Stimulated activated memory B cell treated with anti-CD40 and anti-IgM and Interleukin-4, amounts not matched to agents 10 μg/mL and 1 μg/mL and 100 μg/mL, for 72 hours (primary cell): ENCODE measurements around the gene ROS1.
"Not testable (repeated sequence)": the region's sequence is repeated elsewhere in the genome, so short reads cannot be mapped to it uniquely, and the experiment has no call there.

Experiments
- ATAC-seq: fragments of 150-1000 bp; cut with Tn5 transposase; 2 replicates; pipeline ENCODE4 v1.10.0; 2021
- H3K27ac Mint-ChIP-seq: one replicate; pipeline ENCODE4 v1.8.0; 2022; ENCODE audit warnings: mild to moderate bottlenecking, mixed read lengths
- H3K27me3 Mint-ChIP-seq: one replicate; pipeline ENCODE4 v1.8.0; 2022; ENCODE audit warnings: mixed read lengths
- H3K36me3 Mint-ChIP-seq: one replicate; pipeline ENCODE4 v1.8.0; 2022; ENCODE audit warnings: mixed read lengths
- H3K4me1 Mint-ChIP-seq: one replicate; pipeline ENCODE4 v1.8.0; 2022; ENCODE audit warnings: mixed read lengths
- H3K4me3 Mint-ChIP-seq: one replicate; pipeline ENCODE4 v1.8.0; 2022; ENCODE audit warnings: mild to moderate bottlenecking, moderate library complexity, mixed read lengths
- H3K9me3 Mint-ChIP-seq: one replicate; pipeline ENCODE4 v1.8.0; 2022; ENCODE audit warnings: mixed read lengths

Gene ROS1

DNA sequence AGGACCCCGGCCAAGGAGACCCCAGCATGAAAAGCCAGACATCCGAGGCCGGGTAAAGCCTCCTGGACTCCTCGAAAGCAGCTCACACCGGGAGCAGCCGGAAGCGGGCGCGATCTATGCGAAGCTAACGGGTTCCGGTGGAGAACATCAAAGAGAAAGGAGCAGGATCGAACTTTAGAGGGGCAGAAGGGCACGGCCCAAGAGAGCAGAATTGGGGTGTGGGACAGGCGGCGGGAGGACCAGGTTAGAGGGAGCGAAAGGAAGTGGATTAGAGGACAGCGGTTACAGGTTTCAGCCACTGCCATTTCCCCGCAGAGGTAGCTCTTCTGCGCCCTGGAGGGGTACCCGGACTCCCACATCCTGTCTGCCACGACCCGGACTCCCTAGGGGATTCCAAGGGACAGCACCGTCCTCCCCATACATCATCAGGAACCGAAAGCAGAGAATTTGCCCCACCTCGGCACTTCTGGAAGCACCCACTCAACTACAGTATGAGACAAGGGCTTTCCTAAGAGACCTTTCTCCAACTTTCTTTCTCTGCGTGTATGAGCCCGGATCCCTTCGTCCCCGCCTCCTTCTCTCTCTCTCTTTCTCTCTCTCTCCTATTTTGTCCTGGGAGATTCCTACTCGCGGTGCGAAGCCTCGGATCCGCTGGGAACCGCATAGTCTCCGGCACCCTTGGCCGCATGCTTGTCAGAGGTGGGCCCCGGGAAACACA lies 160.9 kb downstream of the ROS1 start:
- H3K4me3 Mint-ChIP-seq = peak overlapping the region; percentile 50

GRCh38 chr6:117264369-117264691 lies 161.4 kb downstream of the ROS1 start:
- H3K4me1 Mint-ChIP-seq = peaks cover 16% of the 10 kb centered on the region
- peaks cover 68% of the 10 kb centered on the region for H3K27me3 Mint-ChIP-seq
- no peaks in the 10 kb centered on the region for H3K9me3 Mint-ChIP-seq
- no peak for ATAC-seq
- no peaks in the 10 kb centered on the region for H3K36me3 Mint-ChIP-seq
- H3K27ac Mint-ChIP-seq = no peak overlapping the region
- H3K4me3 Mint-ChIP-seq = peak overlapping the region; percentile 50

More for the DNA sequence above, 160.9 kb downstream of the ROS1 start:
- Mint-ChIP-seq H3K9me3 (no peaks in the 10 kb centered on the region), H3K36me3 (no peaks in the 10 kb centered on the region), H3K4me1 (peaks cover 16% of the 10 kb centered on the region), H3K27ac (no peak overlapping the region), H3K27me3 (peaks cover 73% of the 10 kb centered on the region)
- ATAC-seq = peak; percentile 69

DNA sequence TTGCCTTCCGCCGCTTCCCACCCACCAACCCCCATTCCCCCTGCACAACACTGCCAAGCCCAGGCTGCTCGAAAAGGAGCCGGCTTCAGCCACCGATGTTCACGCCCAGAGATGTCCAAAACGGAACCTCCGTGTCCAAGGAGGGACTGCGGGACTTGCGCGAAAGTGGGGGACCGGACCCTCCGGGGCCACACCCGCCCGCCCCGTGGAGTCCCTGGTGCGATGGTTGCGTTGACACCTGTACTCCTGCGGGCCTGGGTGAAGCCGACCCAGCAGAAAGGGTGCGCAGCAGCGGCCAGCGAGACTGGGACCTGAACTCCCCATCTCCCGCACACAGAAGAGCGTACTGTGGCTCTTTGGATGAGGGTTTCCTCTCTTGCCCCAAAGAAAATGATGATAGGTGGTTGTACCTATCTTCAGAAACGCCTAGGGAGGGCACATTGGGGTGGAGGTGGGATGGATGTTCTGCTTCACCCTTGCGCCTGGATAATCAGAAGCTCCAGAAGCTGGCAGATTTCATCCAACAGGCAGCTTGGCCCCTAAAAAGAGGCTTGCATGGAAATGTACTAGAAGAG lies 162.3 kb downstream of the ROS1 start:
- no peak overlapping the region for H3K27ac Mint-ChIP-seq

DNA sequence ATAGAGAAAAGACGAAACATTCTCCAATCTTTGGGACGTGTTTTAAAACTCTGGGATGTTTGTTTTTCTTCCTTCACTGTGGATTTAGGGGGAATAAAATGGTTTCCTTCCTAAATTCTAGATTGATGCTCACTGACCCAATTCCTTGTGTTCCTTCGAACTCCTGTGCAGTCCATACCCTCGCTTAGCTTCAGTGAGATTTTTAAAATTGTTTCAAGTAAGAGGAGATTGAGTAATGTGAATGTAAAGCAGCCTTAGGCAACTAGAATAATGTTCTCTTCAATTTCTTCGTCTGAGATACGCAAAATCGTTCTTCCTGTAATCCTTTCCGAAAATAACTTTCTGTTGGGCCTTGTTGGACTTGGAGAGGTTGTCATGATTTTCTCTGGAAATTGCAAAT lies 162.9 kb downstream of the ROS1 start:
- Mint-ChIP-seq H3K4me3 (no peak overlapping the region), H3K4me1 (peaks cover 16% of the 10 kb centered on the region), H3K27me3 (peaks cover 52% of the 10 kb centered on the region), H3K27ac (no peak overlapping the region), H3K36me3 (no peaks in the 10 kb centered on the region), H3K9me3 (no peaks in the 10 kb centered on the region)
- no peak for ATAC-seq

More for the DNA sequence above, 162.3 kb downstream of the ROS1 start:
- Mint-ChIP-seq H3K4me3 (no peak overlapping the region), H3K36me3 (no peaks in the 10 kb centered on the region), H3K27me3 (peaks cover 59% of the 10 kb centered on the region), H3K4me1 (peaks cover 16% of the 10 kb centered on the region), H3K9me3 (no peaks in the 10 kb centered on the region)
- no peak for ATAC-seq

- Mint-ChIP-seq H3K4me1 (no peaks in the 10 kb centered on the region), H3K36me3 (no peaks in the 10 kb centered on the region), H3K9me3 (no peaks in the 10 kb centered on the region), H3K4me3 (no peak overlapping the region), H3K27me3 (no peaks in the 10 kb centered on the region), H3K27ac (no peak overlapping the region)
- no peak for ATAC-seq
Observed at GRCh38 chr6:117253785-117254184, 172.0 kb downstream of the ROS1 start.

DNA sequence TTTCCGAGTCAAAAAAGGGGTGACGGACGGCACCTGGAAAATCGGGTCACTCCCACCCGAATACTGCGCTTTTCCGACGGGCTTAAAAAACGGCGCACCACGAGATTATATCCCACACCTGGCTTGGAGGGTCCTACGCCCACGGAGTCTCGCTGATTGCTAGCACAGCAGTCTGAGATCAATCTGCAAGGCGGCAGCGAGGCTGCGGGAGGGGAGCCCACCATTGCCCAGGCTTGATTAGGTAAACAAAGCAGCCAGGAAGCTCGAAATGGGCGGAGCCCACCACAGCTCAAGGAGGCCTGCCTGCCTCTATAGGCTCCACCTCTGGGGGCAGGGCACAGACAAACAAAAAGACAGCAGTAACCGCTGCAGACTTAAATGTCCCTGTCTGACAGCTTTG lies 180.8 kb downstream of the ROS1 start:
- peak overlapping the region; percentile 46 for H3K27ac Mint-ChIP-seq
- not testable (repeated sequence) for H3K36me3 Mint-ChIP-seq, H3K4me1 Mint-ChIP-seq, H3K9me3 Mint-ChIP-seq, H3K27me3 Mint-ChIP-seq, ATAC-seq
- peak overlapping the region; percentile 63 for H3K4me3 Mint-ChIP-seq

DNA sequence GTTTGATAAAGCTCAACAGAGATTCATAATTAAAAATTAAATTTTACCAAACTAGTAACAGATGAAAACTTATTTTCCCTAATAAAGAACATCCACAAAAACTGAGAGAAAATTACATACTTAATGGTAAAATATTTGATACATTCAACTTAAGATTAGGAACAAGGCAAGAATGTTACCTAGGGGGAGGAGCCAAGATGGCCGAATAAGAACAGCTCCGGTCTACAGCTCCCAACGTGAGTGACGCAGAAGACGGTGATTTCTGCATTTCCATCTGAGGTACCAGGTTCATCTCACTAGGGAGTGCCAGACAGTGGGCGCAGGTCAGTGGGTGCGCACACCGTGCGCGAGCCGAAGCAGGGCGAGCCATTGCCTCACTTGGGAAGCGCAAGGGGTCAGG lies 181.2 kb downstream of the ROS1 start:
- H3K36me3 Mint-ChIP-seq, H3K9me3 Mint-ChIP-seq, H3K4me1 Mint-ChIP-seq, H3K27me3 Mint-ChIP-seq, ATAC-seq: not testable (repeated sequence)
- H3K27ac Mint-ChIP-seq = peak overlapping the region; percentile 46
- peak overlapping the region; percentile 63 for H3K4me3 Mint-ChIP-seq
